GM12878 (cell line): ENCODE measurements around the gene PMEL. TPM values are rescaled to one million over a fixed set of nuclear protein-coding genes. Genes with fewer than 3 reads are reported as not detected.

ENCODE experiments used
- BCL3 ChIP-seq: IDR thresholded peaks from 2 replicates; pipeline ENCODE4 v1.6.1; 2011; ENCODE audit warnings: borderline replicate concordance, low read depth, mild to moderate bottlenecking, moderate library complexity, low read length; ENCODE audit not compliant: insufficient read depth, poor library complexity, severe bottlenecking
- CBX3 ChIP-seq: fragments of 200-600 bp; sonication (generic); IDR thresholded peaks from 2 replicates; pipeline ENCODE4 v1.6.1; 2016; ENCODE audit warnings: low read depth, borderline replicate concordance
- CTCF ChIP-seq, 3 experiments: IDR thresholded peaks in 2 of 3; conservative IDR thresholded peaks in 1 of 3; 2 replicates each; pipeline ENCODE4 v1.5.1; 2011; ENCODE audit warnings: low read depth in 3 of 3, low read length in 3 of 3, mild to moderate bottlenecking in 3 of 3, control low read depth in 2 of 3, moderate library complexity in 2 of 3, inconsistent platforms in 1 of 3, mixed read lengths in 1 of 3; ENCODE audit not compliant: control insufficient read depth in 2 of 3, insufficient read depth in 1 of 3; ENCODE audit errors: extremely low read depth in 1 of 3
- CUX1 ChIP-seq: IDR thresholded peaks from 2 replicates; pipeline ENCODE4 v1.6.1; 2012; ENCODE audit warnings: improper control_type of control experiment, low read depth, low read length; ENCODE audit not compliant: insufficient replicate concordance
- MXI1 ChIP-seq: fragments of 150-350 bp; IDR thresholded peaks from 2 replicates; pipeline ENCODE4 v1.6.1; 2011; ENCODE audit warnings: low read depth, mild to moderate bottlenecking, inconsistent platforms, low read length, improper control_type of control experiment
- NKRF ChIP-seq: fragments of 450-650 bp; conservative IDR thresholded peaks from 2 replicates; pipeline ENCODE4 v1.6.1; 2017; ENCODE audit warnings: mild to moderate bottlenecking, moderate library complexity
- NR2C1 ChIP-seq: fragments of 450-650 bp; IDR thresholded peaks from 2 replicates; pipeline ENCODE4 v1.6.1; 2017; ENCODE audit warnings: antibody characterized with exemption, mild to moderate bottlenecking, moderate library complexity
- POLR2AphosphoS5 ChIP-seq: IDR thresholded peaks from 2 replicates; pipeline ENCODE4 v1.6.1; 2011; ENCODE audit warnings: mild to moderate bottlenecking, low read length, inconsistent platforms
- RB1 ChIP-seq: fragments of 450-650 bp; formaldehyde crosslinking; IDR thresholded peaks from 2 replicates; pipeline ENCODE4 v1.6.1; 2017; ENCODE audit warnings: mild to moderate bottlenecking, borderline replicate concordance
- SIN3A ChIP-seq: IDR thresholded peaks from 2 replicates; pipeline ENCODE4 v1.6.1; 2012; ENCODE audit warnings: low read depth, low read length, improper control_type of control experiment
- ZBED1 ChIP-seq: IDR thresholded peaks from 2 replicates; pipeline ENCODE4 v1.6.1; 2016; ENCODE audit warnings: borderline replicate concordance
- ZBTB40 ChIP-seq: fragments of 450-650 bp; IDR thresholded peaks from 2 replicates; pipeline ENCODE4 v1.6.1; 2016; ENCODE audit warnings: mild to moderate bottlenecking, moderate library complexity, borderline replicate concordance
- ZNF622 ChIP-seq: fragments of 450-650 bp; IDR thresholded peaks from 2 replicates; pipeline ENCODE4 v1.6.1; 2017; ENCODE audit warnings: mild to moderate bottlenecking, inconsistent platforms
- polyA plus RNA-seq, 11 experiments: library from polyadenylated mRNA; depleted of rRNA in 4 of 11; unstranded in 6 of 11; stranded (reverse) in 5 of 11; fragments of >200 nt; fragmentation: Nextera tagmentation in 4 of 11; fragmentation: Illumina TruSeq in 1 of 11; extraction: Ambion mirVana in 4 of 11; extraction: Trizol in 1 of 11; gene quantifications; 1 replicate in 1 of 11; 2 replicates in 10 of 11; pipeline versions ENCODE4 v1.2.1 to v1.2.3, GENCODE V29; 2011 to 2016; ENCODE audit warnings: inconsistent platforms in 2 of 11, missing spikeins in 2 of 11, low read depth in 1 of 11
- total RNA-seq, 4 experiments: library from RNA; depleted of rRNA in 3 of 4; stranded (reverse); fragments of >200 nt in 3 of 4; fragmentation: Illumina TruSeq in 1 of 4; extraction: Trizol in 1 of 4; gene quantifications; 2 replicates each; pipeline versions ENCODE4 v1.2.1 to v1.2.3, GENCODE V29; 2013 to 2021

The PMEL gene
- total and polyA plus RNA-seq, 10 of the 15 experiments (the other 5 are each of a cell fraction or from before 2014, with no cell fraction given) = 0.32 to 1.6 (median 0.56) TPM

- TF ChIP-seq ZBED1 = peak; percentile 78; the same call in 1 of the 2 replicates
- TF ChIP-seq NR2C1 = no peak
- no peak for TF ChIP-seq CTCF (IDR thresholded peaks at IDR 0.05 in 2 of 3, conservative IDR thresholded peaks at IDR 0.05 in 1 of 3; ENCODE audit: control insufficient read depth in 2 of 3, extremely low read depth in 1 of 3, insufficient read depth in 1 of 3, low read depth in 3 of 3, low read length in 3 of 3)
- TF ChIP-seq POLR2AphosphoS5 = peak; percentile 29; the same call in 1 of the 2 replicates
- no peak for TF ChIP-seq CUX1
- no peak for TF ChIP-seq BCL3
- TF ChIP-seq ZNF622 = 0 out of 2 replicates have a peak, but pooled peaks have one; percentile 16
- 0 out of 2 replicates have a peak, but pooled peaks have one; percentile 38 for TF ChIP-seq NKRF
- TF ChIP-seq ZBTB40 = peak; percentile 37; the same call in 1 of the 2 replicates
- TF ChIP-seq RB1 = peak; percentile 61; the same call in 1 of the 2 replicates
- TF ChIP-seq MXI1 = peak; percentile 36; the same call in 1 of the 2 replicates
- no peak for TF ChIP-seq CBX3
- 0 out of 2 replicates have a peak, but pooled peaks have one; percentile 33 for TF ChIP-seq SIN3A
These were observed 33.3 kb downstream of the PMEL start (continued) for GRCh38 chr12:55932551-55932910.
